H1 (cell line): ENCODE results near the gene SEMA3E. TPM values are rescaled to one million over a fixed set of nuclear protein-coding genes. Genes with fewer than 3 reads are reported as not detected.

Source experiments
- CTCF ChIA-PET: fragments of 300-600 bp; sonication (Branson Sonifier 250); formaldehyde crosslinking; loops from one replicate; lab custom pipeline; 2021; ENCODE audit not compliant: partially characterized antibody; lab: Charles Lee
- POLR2A ChIA-PET: fragments of 300-600 bp; sonication (Branson Sonifier 250); formaldehyde crosslinking; loops from one replicate; lab custom pipeline; 2021; ENCODE audit warnings: inconsistent platforms; ENCODE audit not compliant: partially characterized antibody; lab: Charles Lee
- DNase-seq, 2 experiments: peaks; one replicate each; pipeline versions ENCODE4 v3.0.0 to v3.0.0-alpha.2; 2010 to 2022; ENCODE audit warnings: low spot score in 2 of 2, low read depth in 1 of 2, mixed read lengths in 1 of 2
- FAIRE-seq: peaks from 2 replicates; lab custom pipeline; 2011; peaks lifted over from hg19 to GRCh38; lab: Jason Lieb, UNC
- H2AFZ ChIP-seq: 2 replicates; pipeline ENCODE4 v1.8.1; 2012; ENCODE audit warnings: low read length, inconsistent platforms
- H2AK5ac ChIP-seq: 2 replicates; pipeline ENCODE4 v1.6.1; 2013; ENCODE audit warnings: low read depth, low read length
- H2BK120ac ChIP-seq: replicated peaks from 2 replicates; pipeline ENCODE3; 2013; ENCODE audit warnings: low read depth, low read length, inconsistent platforms
- H2BK12ac ChIP-seq: 2 replicates; pipeline ENCODE4 v1.6.1; 2013; ENCODE audit warnings: low read depth, low read length
- H2BK15ac ChIP-seq: 2 replicates; pipeline ENCODE4 v1.6.1; 2013; ENCODE audit warnings: low read length
- H2BK20ac ChIP-seq: 2 replicates; pipeline ENCODE4 v1.6.1; 2013; ENCODE audit warnings: low read length
- H2BK5ac ChIP-seq: 2 replicates; pipeline ENCODE4 v1.6.1; 2013; ENCODE audit warnings: low read depth, low read length
- H3K14ac ChIP-seq: 2 replicates; pipeline ENCODE4 v1.6.1; 2013; ENCODE audit warnings: inconsistent platforms; ENCODE audit not compliant: insufficient read length
- H3K18ac ChIP-seq: 2 replicates; pipeline ENCODE4 v1.6.1; 2013; ENCODE audit warnings: low read length; ENCODE audit errors: extremely low read depth
- H3K23ac ChIP-seq: 2 replicates; pipeline ENCODE4 v1.6.1; 2013; ENCODE audit warnings: inconsistent platforms; ENCODE audit not compliant: insufficient read length
- H3K23me2 ChIP-seq: 2 replicates; pipeline ENCODE4 v1.6.1; 2013; ENCODE audit warnings: low read depth, low read length
- H3K27ac ChIP-seq: 2 replicates; pipeline ENCODE4 v1.6.1; 2011; ENCODE audit warnings: low read depth, low read length, inconsistent platforms
- H3K27me3 ChIP-seq, 4 experiments: replicated peaks in 1 of 4; 1 replicate in 1 of 4; 2 replicates in 3 of 4; pipeline versions ENCODE4 v1.6.1 to v1.8.1; 2011 to 2013; ENCODE audit warnings: low read length in 3 of 4, mild to moderate bottlenecking in 3 of 4, inconsistent platforms in 2 of 4, mixed read lengths in 2 of 4, moderate library complexity in 1 of 4; ENCODE audit not compliant: control insufficient read depth in 3 of 4, insufficient read depth in 3 of 4; ENCODE audit errors: extremely low read depth in 1 of 4
- H3K36me3 ChIP-seq, 4 experiments: 2 replicates each; pipeline versions ENCODE4 v1.6.1 to v1.8.1; 2011 to 2013; ENCODE audit warnings: mild to moderate bottlenecking in 4 of 4, low read length in 3 of 4, moderate library complexity in 2 of 4, control low read depth in 1 of 4, inconsistent platforms in 1 of 4; ENCODE audit not compliant: insufficient read depth in 4 of 4, control insufficient read depth in 2 of 4
- H3K4ac ChIP-seq: replicated peaks from 2 replicates; pipeline ENCODE3; 2013; ENCODE audit warnings: low read length, low read depth, mixed read lengths, inconsistent platforms; ENCODE audit not compliant: insufficient read length
- H3K4me1 ChIP-seq, 4 experiments: replicated peaks in 1 of 4; 1 replicate in 1 of 4; 2 replicates in 3 of 4; pipeline versions ENCODE4 v1.6.1 to v1.8.1; 2011 to 2013; ENCODE audit warnings: low read length in 3 of 4, inconsistent platforms in 2 of 4, mixed read lengths in 1 of 4; ENCODE audit not compliant: insufficient read depth in 4 of 4, control insufficient read depth in 3 of 4
- H3K4me2 ChIP-seq, 2 experiments: 2 replicates each; pipeline versions ENCODE4 v1.6.1 to v1.8.1; 2011 to 2013; ENCODE audit warnings: low read depth in 2 of 2, low read length in 2 of 2, control low read depth in 1 of 2, inconsistent platforms in 1 of 2, mild to moderate bottlenecking in 1 of 2; ENCODE audit not compliant: insufficient read depth in 1 of 2
- H3K4me3 ChIP-seq, 4 experiments: fragments of 200-600, 300-600 bp in 1 of 4; sonication (generic), shearing (Covaris generic), sonication (Bioruptor Twin) in 1 of 4; 2 replicates each; pipeline versions ENCODE4 v1.5.1 to v1.8.1; 2011 to 2016; ENCODE audit warnings: low read length in 4 of 4, low read depth in 3 of 4, control low read depth in 2 of 4, inconsistent platforms in 2 of 4, mild to moderate bottlenecking in 2 of 4, mixed read lengths in 1 of 4, moderate library complexity in 1 of 4; ENCODE audit not compliant: insufficient read depth in 2 of 4; ENCODE audit errors: extremely low read depth in 1 of 4
- H3K56ac ChIP-seq: replicated peaks from 2 replicates; pipeline ENCODE3; 2013; ENCODE audit warnings: low read depth, mild to moderate bottlenecking, mixed read lengths, low read length, inconsistent platforms; ENCODE audit not compliant: insufficient read length
- H3K79me1 ChIP-seq: 2 replicates; pipeline ENCODE4 v1.6.1; 2013; ENCODE audit warnings: low read depth, low read length, control low read depth
- H3K79me2 ChIP-seq, 2 experiments: 2 replicates each; pipeline versions ENCODE4 v1.6.1 to v1.8.1; 2012 to 2013; ENCODE audit warnings: low read length in 2 of 2, mild to moderate bottlenecking in 2 of 2, inconsistent platforms in 1 of 2; ENCODE audit not compliant: insufficient read depth in 2 of 2, control insufficient read depth in 1 of 2
- H3K9ac ChIP-seq, 4 experiments: replicated peaks in 1 of 4; 1 replicate in 1 of 4; 2 replicates in 3 of 4; pipeline versions ENCODE4 v1.6.1 to v1.8.1; 2011 to 2013; ENCODE audit warnings: low read depth in 3 of 4, low read length in 3 of 4, control low read depth in 2 of 4, mild to moderate bottlenecking in 2 of 4, moderate library complexity in 2 of 4, inconsistent platforms in 1 of 4; ENCODE audit errors: extremely low read depth in 1 of 4
- H3K9me3 ChIP-seq, 2 experiments: 2 replicates each; pipeline versions ENCODE4 v1.6.1 to v1.8.1; 2012 to 2013; ENCODE audit warnings: mild to moderate bottlenecking in 2 of 2, moderate library complexity in 2 of 2, control low read depth in 1 of 2, inconsistent platforms in 1 of 2, low read depth in 1 of 2, low read length in 1 of 2, mixed read lengths in 1 of 2; ENCODE audit not compliant: insufficient read depth in 2 of 2
- H4K20me1 ChIP-seq, 2 experiments: replicated peaks in 1 of 2; 2 replicates each; pipeline versions ENCODE3 to v1.8.1; 2011 to 2013; ENCODE audit warnings: inconsistent platforms in 2 of 2, low read length in 2 of 2, mild to moderate bottlenecking in 1 of 2; ENCODE audit not compliant: insufficient read depth in 2 of 2, control insufficient read depth in 1 of 2
- H4K5ac ChIP-seq: 2 replicates; pipeline ENCODE4 v1.6.1; 2013; ENCODE audit warnings: low read length, low read depth, mixed read lengths, inconsistent platforms; ENCODE audit not compliant: insufficient read length
- H4K8ac ChIP-seq: 2 replicates; pipeline ENCODE4 v1.8.0; 2013; ENCODE audit warnings: mild to moderate bottlenecking, moderate library complexity, low read length, inconsistent platforms; ENCODE audit not compliant: insufficient read depth; ENCODE audit errors: extremely low read depth
- H4K91ac ChIP-seq: replicated peaks from 2 replicates; pipeline ENCODE3; 2013; ENCODE audit warnings: low read length, mixed read lengths, inconsistent platforms; ENCODE audit not compliant: insufficient read length
- ASH2L ChIP-seq: fragments of 200-600, 300-600 bp; sonication (generic); IDR thresholded peaks from one replicate; pipeline ENCODE4 v1.7.1; 2017; ENCODE audit warnings: low read length
- BCL11A ChIP-seq, 2 experiments: IDR thresholded peaks; one replicate each; pipeline ENCODE4 v1.6.1; 2011; ENCODE audit warnings: low read depth in 2 of 2, low read length in 2 of 2, mild to moderate bottlenecking in 2 of 2
- BRCA1 ChIP-seq: IDR thresholded peaks from 2 replicates; pipeline ENCODE4 v1.6.1; 2012; ENCODE audit warnings: low read depth, low read length, improper control_type of control experiment
- CHD1 ChIP-seq: IDR thresholded peaks from 2 replicates; pipeline ENCODE4 v1.6.1; 2012; ENCODE audit warnings: low read depth, low read length, improper control_type of control experiment
- CTBP2 ChIP-seq: IDR thresholded peaks from 2 replicates; pipeline ENCODE4 v1.7.0; 2011; ENCODE audit warnings: borderline replicate concordance, mild to moderate bottlenecking, moderate library complexity, mixed read lengths, low read length; ENCODE audit not compliant: insufficient read depth, insufficient read length
- EZH2 ChIP-seq: fragments of 200-600 bp; sonication (generic); IDR thresholded peaks from 2 replicates; pipeline ENCODE4 v1.7.1; 2012; ENCODE audit warnings: low read depth, mild to moderate bottlenecking, moderate library complexity, low read length, inconsistent platforms; ENCODE audit not compliant: severe bottlenecking
- GABPA ChIP-seq: IDR thresholded peaks from 2 replicates; pipeline ENCODE4 v1.6.1; 2011; ENCODE audit warnings: mild to moderate bottlenecking, low read length, moderate library complexity, borderline replicate concordance; ENCODE audit not compliant: insufficient read depth
- KDM5A ChIP-seq: fragments of 200-600 bp; IDR thresholded peaks from 2 replicates; pipeline ENCODE4 v1.7.1; 2012; ENCODE audit warnings: mild to moderate bottlenecking, low read length, inconsistent platforms, mixed read lengths
- SP1 ChIP-seq: IDR thresholded peaks from 2 replicates; pipeline ENCODE4 v1.6.1; 2011; ENCODE audit warnings: low read depth, low read length
- WGBS, 2 experiments: shearing (Covaris generic) in 1 of 2; methylation state at CpG; one replicate each; pipeline versions ENCODE4 v1.1.6 to v1.1.7; 2013 to 2015; ENCODE audit warnings: low lambda C conversion rate in 2 of 2, mixed read lengths in 2 of 2, inconsistent platforms in 1 of 2, low coverage in 1 of 2, missing lambda C conversion rate in 1 of 2; ENCODE audit not compliant: insufficient replicate concordance in 2 of 2, insufficient coverage in 1 of 2, insufficient read length in 1 of 2; ENCODE audit errors: extremely low coverage in 1 of 2, missing lambda C conversion rate in 1 of 2; 5-methylcytosine and 5-hydroxymethylcytosine counted together
- polyA plus RNA-seq, 7 experiments: library from polyadenylated mRNA; depleted of rRNA in 3 of 7; stranded (reverse) in 5 of 7; unstranded in 2 of 7; fragments of >200 nt in 5 of 7; fragments of 200-250 nt in 2 of 7; gene quantifications; 1 replicate in 5 of 7; 2 replicates in 1 of 7; 4 replicates in 1 of 7; pipeline versions ENCODE4 v1.2.1 to v1.2.3, GENCODE V29; 2011 to 2013; ENCODE audit warnings: missing spikeins in 2 of 7, mixed read lengths in 2 of 7
- total RNA-seq: library from RNA; stranded (reverse); fragmentation: NEBNext Ultra II Directional; extraction: Animal tissue kit (Norgen Biotek cat#: 25700); gene quantifications from 2 replicates; pipeline ENCODE4 v1.2.1, GENCODE V29; 2021
- TF ChIP-seq, protein P1 (sequence below): IDR thresholded peaks from 2 replicates; pipeline ENCODE4 v1.6.1; 2011; ENCODE audit warnings: low read depth, mild to moderate bottlenecking, low read length; ENCODE audit not compliant: insufficient read depth
- TF ChIP-seq, protein P2 (sequence below): IDR thresholded peaks from 2 replicates; pipeline ENCODE4 v1.6.1; 2012; ENCODE audit warnings: low read length, inconsistent platforms

Gene SEMA3E
- total and polyA plus RNA-seq, 2 of the 8 experiments (the other 6 are each of a cell fraction or from before 2014, with no cell fraction given) = 0.93 to 0.94 TPM

DNA sequence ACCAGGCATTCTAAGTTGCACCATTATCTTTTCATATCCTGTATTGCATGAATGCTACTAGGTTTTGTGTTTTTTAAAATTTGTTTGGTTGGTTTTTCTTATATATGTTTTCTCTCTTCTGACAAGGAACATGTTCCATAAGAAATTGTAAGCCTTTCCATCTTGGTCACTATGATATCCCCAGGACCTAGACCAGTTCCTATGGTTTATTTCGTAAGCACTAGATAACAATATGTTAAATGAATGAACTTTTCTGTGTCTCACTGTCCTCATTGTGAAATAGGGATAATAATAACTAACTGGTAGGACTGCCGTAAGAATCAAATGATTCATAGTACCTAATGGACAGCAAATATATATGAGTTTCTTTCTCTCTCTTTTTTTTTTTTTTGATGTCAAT, 146.3 kb downstream of the SEMA3E start:
- 90% methylated on average over 2 of the region's 2 CpGs; no CpG with 5 or more reads in 1 of the 2 experiments for WGBS, 2 experiments
- FAIRE-seq = no peak

More for the DNA sequence above, 146.3 kb downstream of the SEMA3E start:
- Histone ChIP-seq H3K9me3 (no peaks in the 10 kb centered on the region), H2BK12ac (no peak overlapping the region), H3K56ac (no peak overlapping the region), H2BK5ac (no peak overlapping the region), H3K27ac (no peak overlapping the region), H2AK5ac (no peak overlapping the region), H4K5ac (no peak overlapping the region), H3K79me1 (no peaks in the 10 kb centered on the region), H3K27me3 (no peaks in the 10 kb centered on the region; a peak in 1 of 7 replicates), H3K23me2 (no peaks in the 10 kb centered on the region; the same call in 1 of the 2 replicates), H4K91ac (no peak overlapping the region), H3K14ac (no peak overlapping the region), H4K20me1 (no peaks in the 10 kb centered on the region), H2BK20ac (no peak overlapping the region), H3K79me2 (no peaks in the 10 kb centered on the region), H3K4me2 (no peak overlapping the region), H2BK120ac (no peak overlapping the region), H2BK15ac (no peak overlapping the region), H3K4me3 (no peak overlapping the region), H3K4me1 (no peaks in the 10 kb centered on the region), H3K4ac (no peak overlapping the region), H4K8ac (no peak overlapping the region), H3K23ac (no peak overlapping the region), H3K9ac (no peak overlapping the region), H3K18ac (no peak overlapping the region), H2AFZ (no peak overlapping the region), H3K36me3 (no peaks in the 10 kb centered on the region)
- no peak for DNase-seq
- TF ChIP-seq ASH2L (no peak), BRCA1 (no peak), CHD1 (no peak), CTBP2 (no peak), EZH2 (no peak), BCL11A (IDR thresholded peaks at IDR 0.05; ENCODE audit: low read depth in 2 of 2, low read length in 2 of 2) (no peak), KDM5A (no peak), GABPA (no peak), SP1 (no peak)
- TF ChIP-seq, protein P1, sequence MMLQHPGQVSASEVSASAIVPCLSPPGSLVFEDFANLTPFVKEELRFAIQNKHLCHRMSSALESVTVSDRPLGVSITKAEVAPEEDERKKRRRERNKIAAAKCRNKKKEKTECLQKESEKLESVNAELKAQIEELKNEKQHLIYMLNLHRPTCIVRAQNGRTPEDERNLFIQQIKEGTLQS = no peak
- TF ChIP-seq, protein P2, sequence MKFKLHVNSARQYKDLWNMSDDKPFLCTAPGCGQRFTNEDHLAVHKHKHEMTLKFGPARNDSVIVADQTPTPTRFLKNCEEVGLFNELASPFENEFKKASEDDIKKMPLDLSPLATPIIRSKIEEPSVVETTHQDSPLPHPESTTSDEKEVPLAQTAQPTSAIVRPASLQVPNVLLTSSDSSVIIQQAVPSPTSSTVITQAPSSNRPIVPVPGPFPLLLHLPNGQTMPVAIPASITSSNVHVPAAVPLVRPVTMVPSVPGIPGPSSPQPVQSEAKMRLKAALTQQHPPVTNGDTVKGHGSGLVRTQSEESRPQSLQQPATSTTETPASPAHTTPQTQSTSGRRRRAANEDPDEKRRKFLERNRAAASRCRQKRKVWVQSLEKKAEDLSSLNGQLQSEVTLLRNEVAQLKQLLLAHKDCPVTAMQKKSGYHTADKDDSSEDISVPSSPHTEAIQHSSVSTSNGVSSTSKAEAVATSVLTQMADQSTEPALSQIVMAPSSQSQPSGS = no peak
- CTCF ChIA-PET = interaction anchor here (1.4 kb wide), 1 partner anchor 9 kb away, joined by 5 read pairs; no protein-coding TSS in a partner anchor
- POLR2A ChIA-PET = no interaction called here
